NCI-H526 treated with DMSO at 0.1 percent for 48 hours (cell line): ENCODE measurements around the gene ZNF716.
"Not testable (repeated sequence)": the region's sequence is repeated elsewhere in the genome, so short reads cannot be mapped to it uniquely, and the experiment has no call there.

Source experiments
- DNase-seq: peaks from one replicate; lab custom pipeline; 2025; lab: John Stamatoyannopoulos, UW

The ZNF716 gene

GRCh38 chr7:57449904-57450303 lies at the start of gene ZNF716:
Gene ZNF716, plus strand, starts transcription at chr7:57450177. Its CDS starts 112 bp downstream, at chr7:57450289.
- no peak for DNase-seq

- DNase-seq: no peak
Observed at GRCh38 chr7:57400531-57401155, 49.3 kb upstream of the ZNF716 start.

- not testable (repeated sequence) for DNase-seq
Observed at GRCh38 chr7:57403051-57403450, 46.9 kb upstream of the ZNF716 start.

GRCh38 chr7:57403601-57404342 lies 46.2 kb upstream of the ZNF716 start:
- no peak for DNase-seq

GRCh38 chr7:57404343-57404966 lies 45.5 kb upstream of the ZNF716 start:
- no peak for DNase-seq

GRCh38 chr7:57404967-57405421 lies 45.0 kb upstream of the ZNF716 start:
- no peak for DNase-seq

GRCh38 chr7:57407125-57407524 lies 42.9 kb upstream of the ZNF716 start:
- no peak for DNase-seq

GRCh38 chr7:57412168-57412567 lies 37.8 kb upstream of the ZNF716 start:
- DNase-seq: no peak

- no peak for DNase-seq
Observed at GRCh38 chr7:57412618-57413017, 37.4 kb upstream of the ZNF716 start.

GRCh38 chr7:57413529-57414398 lies 36.2 kb upstream of the ZNF716 start:
- no peak for DNase-seq

- DNase-seq: no peak
Observed at GRCh38 chr7:57414415-57414814, 35.6 kb upstream of the ZNF716 start.

GRCh38 chr7:57414852-57415251 lies 35.1 kb upstream of the ZNF716 start:
- DNase-seq: no peak

- no peak for DNase-seq
Observed at GRCh38 chr7:57415326-57415725, 34.7 kb upstream of the ZNF716 start.

- DNase-seq: no peak
Observed at GRCh38 chr7:57415730-57416129, 34.2 kb upstream of the ZNF716 start.

- no peak for DNase-seq
Observed at GRCh38 chr7:57416601-57417358, 33.2 kb upstream of the ZNF716 start.

- DNase-seq: no peak
Observed at GRCh38 chr7:57417736-57418135, 32.2 kb upstream of the ZNF716 start.

- no peak for DNase-seq
Observed at GRCh38 chr7:57423768-57424167, 26.2 kb upstream of the ZNF716 start.

GRCh38 chr7:57424515-57425238 lies 25.3 kb upstream of the ZNF716 start:
- no peak for DNase-seq

- DNase-seq: no peak
Observed at GRCh38 chr7:57425239-57425944, 24.6 kb upstream of the ZNF716 start.
